Spleen (tissue), 7 donors: ENCODE measurements around the gene TMEM151A.

ENCODE experiments used
- CTCF ChIP-seq, 11 experiments: fragments of 200-600 bp in 7 of 11; fragments of 450-650 bp in 4 of 11; sonication (generic) in 4 of 11; IDR thresholded peaks in 8 of 11; conservative IDR thresholded peaks in 3 of 11; 1 replicate in 7 of 11; 2 replicates in 4 of 11; pipeline versions ENCODE4 v1.4.0 to v1.8.0; 2016 to 2021; ENCODE audit warnings: antibody characterized with exemption in 11 of 11, inconsistent platforms in 4 of 11, mild to moderate bottlenecking in 1 of 11
- POLR2A ChIP-seq, 3 donors: fragments of 450-650 bp; IDR thresholded peaks; one replicate each; pipeline ENCODE4 v1.5.1; 2017; ENCODE audit warnings: antibody characterized with exemption in 3 of 3, mild to moderate bottlenecking in 1 of 3
- donor health status: DM: no; HTN: no; CAD: no; lungs with moderate emphysema.
- donor health status: DM: no; HTN: no; CAD: no.
- donor health status: DM: no; HTN: no; CAD: no.

DNA sequence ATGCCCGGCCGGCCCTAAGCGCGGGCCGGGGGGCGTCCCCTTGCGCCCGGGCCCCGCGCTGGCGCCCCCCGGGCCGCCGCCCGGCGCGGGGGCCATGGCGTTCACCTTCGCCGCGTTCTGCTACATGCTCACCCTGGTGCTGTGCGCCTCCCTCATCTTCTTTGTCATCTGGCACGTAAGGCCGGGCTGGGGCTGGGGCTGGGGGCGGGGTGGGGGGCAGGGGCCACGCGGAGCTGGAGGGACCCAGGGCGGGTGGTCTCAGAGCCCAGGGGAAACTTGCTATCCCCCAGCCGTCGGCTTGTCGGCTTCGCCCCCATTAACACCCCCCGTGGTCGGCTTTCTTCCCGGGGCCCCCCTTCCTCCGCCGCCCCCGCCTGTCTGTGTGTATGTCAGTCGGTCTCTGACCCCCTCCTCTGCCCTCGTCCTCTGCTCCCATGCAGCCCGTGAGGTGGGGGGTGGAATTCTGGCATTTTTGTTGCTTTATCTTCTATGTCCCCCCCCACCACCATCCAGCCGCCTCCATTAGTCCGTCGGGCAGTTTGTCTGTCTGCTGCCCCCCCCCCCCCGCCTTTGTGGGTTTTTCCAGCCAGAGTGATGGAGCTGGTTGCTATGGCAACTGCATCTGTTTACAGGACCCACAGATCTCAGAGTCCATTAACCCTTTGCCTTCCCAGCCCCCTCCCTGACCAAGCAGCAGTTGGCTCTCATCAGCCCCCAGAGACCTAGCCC, 13.2 kb upstream of the TMEM151A start:
- no peak for TF ChIP-seq CTCF (IDR thresholded peaks at IDR 0.05 in 8 of 11, conservative IDR thresholded peaks at IDR 0.05 in 3 of 11)
- no peak for TF ChIP-seq POLR2A (IDR thresholded peaks at IDR 0.05)
